NCI-H1694 treated with DMSO at 0.1 percent for 48 hours (cell line): Measurements from ENCODE around the gene HAPLN1.

ENCODE experiments used
- DNase-seq: peaks from one replicate; lab custom pipeline; 2025; lab: John Stamatoyannopoulos, UW

HAPLN1 gene

GRCh38 chr5:83641946-83642345, 78.7 kb downstream of the HAPLN1 start:
- DNase-seq, result no peak

GRCh38 chr5:83639911-83640310, 80.7 kb downstream of the HAPLN1 start:
- no peak for DNase-seq

- no peak for DNase-seq
These were observed 84.5 kb downstream of the HAPLN1 start for GRCh38 chr5:83636156-83636555.

- DNase-seq, result no peak
These were observed 87.4 kb downstream of the HAPLN1 start for GRCh38 chr5:83633285-83633684.

GRCh38 chr5:83632874-83633273, 87.8 kb downstream of the HAPLN1 start:
- no peak for DNase-seq

- no peak for DNase-seq
These were observed 92.3 kb downstream of the HAPLN1 start for GRCh38 chr5:83628360-83628759.

GRCh38 chr5:83614841-83615240, 105.8 kb downstream of the HAPLN1 start:
- no peak for DNase-seq

GRCh38 chr5:83608122-83608521, 112.5 kb downstream of the HAPLN1 start:
- DNase-seq, result peak; percentile 17

GRCh38 chr5:83595217-83595616, 125.4 kb downstream of the HAPLN1 start:
- DNase-seq, result no peak

- no peak for DNase-seq
These were observed 129.7 kb downstream of the HAPLN1 start for GRCh38 chr5:83590966-83591365.

GRCh38 chr5:83589786-83590185, 130.9 kb downstream of the HAPLN1 start:
- DNase-seq, result peak; percentile 3
